Suppressor macrophage (primary cell): Measurements from ENCODE around the gene CAPZA1.

Experiments
- DNase-seq, 4 experiments: peaks; one replicate each; pipeline ENCODE4 v3.0.0-alpha.2; 2020 to 2022

The CAPZA1 gene

GRCh38 chr1:112677501-112677900, 57.9 kb downstream of the CAPZA1 start:
- DNase-seq: no peak

- DNase-seq: no peak
These were observed 59.0 kb downstream of the CAPZA1 start for GRCh38 chr1:112678605-112679004.

DNA sequence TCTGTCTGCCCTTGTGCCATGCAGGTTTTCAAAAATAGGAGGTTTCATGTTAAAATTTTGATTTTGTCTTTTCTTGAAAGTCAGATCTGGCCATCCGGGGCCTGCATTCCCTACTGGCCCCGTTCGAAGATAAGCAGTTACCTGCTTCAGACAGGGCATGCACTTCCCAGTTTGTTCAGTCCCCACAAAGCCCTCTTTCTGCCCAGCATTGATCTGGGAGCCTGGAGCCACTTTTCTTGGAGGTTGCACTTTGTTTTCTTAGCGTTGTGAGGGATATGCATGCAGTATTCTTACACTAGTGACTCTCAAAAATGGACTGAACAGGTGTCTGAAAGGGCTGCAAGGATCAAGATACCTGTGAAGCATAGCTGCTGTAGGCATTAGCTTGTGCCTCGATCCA, 66.3 kb downstream of the CAPZA1 start:
- DNase-seq: no peak

- DNase-seq: no peak
These were observed 66.8 kb downstream of the CAPZA1 start for GRCh38 chr1:112686417-112686816.

DNA sequence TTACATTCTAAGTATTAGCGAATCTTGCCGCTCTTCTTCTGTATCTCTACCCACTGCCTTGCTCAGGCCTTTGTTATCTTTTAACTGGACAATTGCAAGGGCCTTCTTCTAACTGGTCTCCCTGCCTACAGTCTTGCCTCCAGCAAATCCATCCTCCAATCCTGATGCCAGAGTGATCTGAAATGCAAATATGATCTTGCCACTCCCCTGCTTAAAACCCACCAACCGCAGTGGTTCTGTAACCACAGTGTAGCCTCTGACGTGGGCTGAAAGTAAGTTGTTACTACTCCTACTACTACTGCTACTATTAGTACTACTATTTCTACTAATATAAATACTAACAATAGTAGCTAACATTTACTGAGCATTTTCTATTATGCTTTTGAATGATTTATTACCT, 67.2 kb downstream of the CAPZA1 start:
- no peak for DNase-seq

GRCh38 chr1:112687361-112687760, 67.7 kb downstream of the CAPZA1 start:
- DNase-seq: no peak

GRCh38 chr1:112687785-112688496, 68.3 kb downstream of the CAPZA1 start:
- no peak for DNase-seq

GRCh38 chr1:112688781-112689193, 69.2 kb downstream of the CAPZA1 start:
- no peak for DNase-seq

DNA sequence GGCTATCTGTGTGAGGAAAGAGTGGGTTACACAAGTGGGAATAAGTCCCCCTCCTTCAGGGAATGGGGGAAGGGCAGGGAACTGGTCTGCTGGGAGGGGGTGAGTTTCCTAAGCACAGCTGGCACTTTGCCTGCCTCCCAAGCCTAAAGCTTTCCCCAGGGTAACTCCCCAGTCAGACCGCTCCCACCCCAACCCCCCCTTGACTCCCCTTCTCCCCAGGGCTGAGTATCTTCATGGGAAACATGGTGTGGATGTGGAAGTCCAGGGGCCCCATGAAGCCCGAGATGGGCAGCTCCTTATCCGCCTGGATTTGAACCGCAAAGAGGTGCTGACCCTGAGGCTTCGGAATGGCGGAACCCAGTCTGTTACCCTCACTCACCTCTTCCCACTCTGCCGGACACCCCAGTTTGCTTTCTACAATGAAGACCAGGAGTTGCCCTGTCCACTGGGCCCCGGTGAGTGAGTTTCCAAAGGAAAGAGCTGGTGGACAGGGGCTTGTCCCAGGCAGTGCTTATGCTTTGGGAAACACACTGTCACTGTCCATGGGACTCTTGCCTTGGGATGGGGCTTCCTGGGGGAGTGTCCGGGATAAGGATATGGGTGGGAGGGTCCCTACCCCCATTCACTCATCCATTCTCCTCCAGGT, 69.7 kb downstream of the CAPZA1 start:
- no peak for DNase-seq

DNA sequence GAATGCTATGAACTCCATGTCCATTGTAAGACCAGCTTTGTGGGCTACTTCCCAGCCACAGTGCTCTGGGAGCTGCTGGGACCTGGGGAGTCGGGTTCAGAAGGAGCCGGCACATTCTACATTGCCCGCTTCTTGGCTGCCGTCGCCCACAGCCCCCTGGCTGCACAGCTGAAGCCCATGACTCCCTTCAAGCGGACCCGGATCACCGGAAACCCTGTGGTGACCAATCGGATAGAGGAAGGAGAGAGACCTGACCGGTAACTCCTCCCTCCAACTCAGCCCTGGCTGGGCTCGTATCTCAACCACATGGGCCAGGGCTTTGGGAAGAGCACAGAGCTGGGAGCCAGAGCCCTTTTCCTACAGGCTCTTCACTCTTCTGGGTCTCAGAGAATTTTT, 70.2 kb downstream of the CAPZA1 start:
- no peak for DNase-seq

- DNase-seq: no peak
These were observed 73.0 kb downstream of the CAPZA1 start for GRCh38 chr1:112692681-112693080.

DNA sequence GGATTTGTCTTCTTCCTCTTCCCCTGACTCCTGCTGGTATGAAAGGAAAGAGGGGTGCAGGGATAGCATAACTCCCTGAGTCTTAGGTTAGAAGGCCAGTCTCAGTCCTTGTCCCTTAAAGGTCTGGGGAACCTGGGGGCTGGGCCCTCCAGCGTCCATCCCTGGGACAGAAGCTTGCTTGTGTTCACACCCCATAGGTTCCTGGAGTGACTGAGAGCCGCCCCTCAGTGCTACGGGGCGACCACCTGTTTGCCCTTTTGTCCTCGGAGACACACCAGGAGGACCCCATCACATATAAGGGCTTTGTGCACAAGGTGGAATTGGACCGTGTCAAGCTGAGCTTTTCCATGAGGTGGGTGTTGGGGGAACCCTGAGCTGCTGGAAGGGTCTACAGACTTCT, 74.2 kb downstream of the CAPZA1 start:
- DNase-seq: no peak

- DNase-seq: no peak
These were observed 74.8 kb downstream of the CAPZA1 start for GRCh38 chr1:112694363-112694929.

GRCh38 chr1:112695276-112695675, 75.6 kb downstream of the CAPZA1 start:
- no peak for DNase-seq

DNA sequence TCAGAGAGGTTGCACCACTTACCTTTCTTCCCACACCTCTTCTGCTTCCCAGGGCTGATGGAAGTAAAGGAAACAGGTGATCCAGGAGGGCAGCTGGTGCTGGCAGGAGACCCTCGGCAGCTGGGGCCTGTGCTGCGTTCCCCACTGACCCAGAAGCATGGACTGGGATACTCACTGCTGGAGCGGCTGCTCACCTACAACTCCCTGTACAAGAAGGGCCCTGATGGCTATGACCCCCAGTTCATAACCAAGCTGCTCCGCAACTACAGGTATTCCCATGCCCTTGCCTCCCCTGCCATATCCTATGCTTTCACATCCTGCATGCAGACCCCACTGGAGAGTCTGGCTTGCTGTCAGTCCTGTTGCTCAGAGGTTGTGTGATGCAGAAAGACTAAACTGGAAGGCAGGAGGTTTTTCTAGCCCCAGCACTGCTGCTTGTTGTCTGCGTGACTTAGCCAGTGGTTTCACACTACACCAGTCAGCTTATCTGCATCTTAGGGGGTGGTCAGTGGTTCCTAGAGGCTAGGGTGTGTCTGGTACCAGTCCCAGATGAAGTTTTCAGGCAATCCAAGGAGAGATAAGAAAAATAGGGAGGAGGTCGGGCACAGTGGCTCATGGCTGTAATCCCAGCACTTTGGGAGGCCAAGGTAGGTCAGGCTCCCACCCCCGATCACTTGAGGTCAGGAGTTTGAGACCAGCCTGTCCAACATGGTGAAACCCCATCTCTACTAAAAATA, 77.1 kb downstream of the CAPZA1 start:
- DNase-seq: no peak

DNA sequence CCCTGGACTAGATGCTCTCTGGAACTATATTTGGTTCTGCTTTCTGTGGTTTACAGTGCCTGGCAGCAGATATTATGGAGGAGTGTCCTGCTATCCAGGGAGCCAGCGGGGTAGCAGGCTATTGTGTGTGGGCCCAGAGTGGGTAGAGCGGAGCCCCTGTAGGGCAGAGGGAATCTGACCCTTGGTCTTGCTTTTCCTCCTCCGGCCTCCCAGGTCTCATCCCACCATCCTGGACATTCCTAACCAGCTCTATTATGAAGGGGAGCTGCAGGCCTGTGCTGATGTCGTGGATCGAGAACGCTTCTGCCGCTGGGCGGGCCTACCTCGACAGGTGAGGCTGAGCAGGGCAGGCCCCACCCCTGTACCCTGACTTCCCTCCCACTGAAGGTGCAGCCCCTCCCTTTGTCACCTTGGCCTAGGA, 78.2 kb downstream of the CAPZA1 start:
- DNase-seq: no peak

DNA sequence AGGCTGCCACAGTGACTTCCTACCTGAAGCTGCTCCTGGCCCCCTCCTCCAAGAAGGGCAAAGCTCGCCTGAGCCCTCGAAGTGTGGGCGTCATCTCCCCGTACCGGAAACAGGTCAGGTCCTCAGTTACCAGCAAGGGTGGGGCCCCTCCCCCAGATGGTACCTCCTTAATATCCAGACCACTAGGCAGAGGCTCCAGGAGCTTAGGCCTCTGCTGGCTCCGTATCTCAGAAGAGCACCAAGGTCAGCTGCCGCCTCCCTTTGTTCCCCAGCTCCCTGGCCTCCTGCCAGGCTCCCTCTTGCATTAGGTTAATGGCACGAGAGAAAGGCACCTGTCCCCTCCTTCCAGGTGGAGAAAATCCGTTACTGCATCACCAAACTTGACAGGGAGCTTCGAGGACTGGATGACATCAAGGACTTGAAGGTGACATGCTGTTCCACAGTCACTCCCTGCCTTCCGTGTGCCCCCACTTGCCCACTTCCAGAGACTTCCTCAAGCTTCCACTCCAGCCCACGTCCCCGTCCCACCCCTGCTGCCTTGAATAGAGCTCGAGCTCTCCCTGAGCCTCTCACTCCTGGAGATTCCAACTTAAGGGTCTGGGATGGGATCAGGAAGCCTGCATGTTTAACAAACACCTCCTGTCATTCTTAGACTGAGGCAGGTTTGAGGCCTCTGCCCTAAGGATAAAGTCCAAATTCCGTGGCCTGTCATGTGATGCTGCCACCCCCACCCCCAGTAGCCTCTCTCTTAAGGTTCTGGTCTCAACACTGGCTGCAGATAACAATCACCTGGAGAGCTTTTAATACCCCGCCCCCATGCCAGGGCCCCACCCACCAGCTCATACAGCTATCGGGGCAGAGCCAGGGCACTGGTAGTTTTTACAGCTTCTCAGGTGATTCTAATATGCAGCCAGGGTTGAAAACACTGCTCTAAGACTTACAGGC, 79.0 kb downstream of the CAPZA1 start:
- DNase-seq: no peak

GRCh38 chr1:112699425-112700144, 80.0 kb downstream of the CAPZA1 start:
- DNase-seq: no peak

GRCh38 chr1:112700290-112701226, 80.9 kb downstream of the CAPZA1 start:
- DNase-seq: peak; percentile 88 to 92 (median 90)
